PC-3 (cell line): ENCODE data around the gene ZNF507.

Source experiments
- CTCF ChIP-seq: fragments of 300-600 bp; sonication (generic); conservative IDR thresholded peaks from 2 replicates; pipeline ENCODE4 v1.5.1; 2017; ENCODE audit warnings: antibody characterized with exemption, low read depth, mild to moderate bottlenecking, low read length
- EZH2 ChIP-seq: fragments of 300-600 bp; sonication (generic); IDR thresholded peaks from one replicate; pipeline ENCODE4 v1.6.1; 2017; ENCODE audit warnings: antibody characterized with exemption, mild to moderate bottlenecking, low read length; ENCODE audit not compliant: unreplicated experiment

GRCh38 chr19:32363632-32364031 lies 18.2 kb downstream of the ZNF507 start:
- TF ChIP-seq CTCF: no peak
- no peak for TF ChIP-seq EZH2
